GM21528 (cell line): ENCODE results near the gene FAM114A1.

Source experiments
- ATAC-seq: cut with Tn5 transposase; IDR thresholded peaks from one replicate; pipeline ENCODE4 v1.9.1; 2021; ENCODE audit warnings: mild to moderate bottlenecking, moderate library complexity; ENCODE audit not compliant: unreplicated experiment, low FRiP score

Gene FAM114A1

DNA sequence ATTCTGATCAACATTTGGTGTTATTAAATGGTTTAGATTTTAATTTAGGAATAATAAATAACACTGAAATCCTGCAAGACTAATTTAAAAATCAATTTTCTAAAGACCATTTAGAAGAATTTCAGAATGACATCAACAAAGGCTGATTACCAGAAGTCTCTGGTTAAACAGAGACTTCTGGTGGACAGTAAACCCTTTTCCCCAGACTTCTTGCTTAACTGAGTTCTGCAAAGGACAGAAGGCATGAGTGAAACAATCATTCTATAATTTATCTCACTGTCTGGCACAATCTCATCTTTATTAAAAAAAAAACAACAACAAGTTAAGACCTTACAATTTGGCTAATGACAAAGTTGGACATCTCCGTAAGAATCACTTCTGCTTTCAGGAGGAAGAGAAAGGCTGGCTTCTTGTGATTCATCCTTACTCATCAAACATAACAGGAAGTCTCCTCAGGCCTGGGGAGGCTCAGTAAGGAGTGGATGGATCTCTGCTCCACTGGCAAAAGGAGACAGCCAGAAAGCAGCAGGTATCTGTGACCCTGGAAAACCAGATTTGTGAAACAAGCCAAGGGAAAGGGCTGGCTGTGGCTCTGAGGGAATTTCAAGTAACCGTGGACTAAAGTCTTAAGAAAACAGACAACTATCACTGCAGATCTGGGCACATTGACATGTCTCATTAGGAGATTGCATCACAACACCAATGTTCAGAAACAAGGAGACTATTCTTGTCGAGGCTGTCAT lies 10.1 kb upstream of the FAM114A1 start:
- peak; percentile 70 for ATAC-seq

DNA sequence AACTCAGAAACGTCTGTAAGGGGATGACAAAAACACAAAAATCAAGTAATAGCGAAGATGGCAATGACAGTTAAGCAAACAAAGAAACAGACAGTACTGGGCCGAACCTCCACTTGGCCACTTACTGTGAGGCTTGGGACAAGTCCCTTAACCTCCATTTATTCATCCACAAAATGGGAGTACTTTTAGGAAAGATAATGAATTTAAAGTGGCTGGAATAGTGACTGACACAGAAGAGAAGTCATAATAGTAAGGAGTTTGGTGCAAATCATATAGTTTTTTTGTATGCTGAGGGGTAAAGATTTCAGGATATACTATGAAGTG lies 9.5 kb upstream of the FAM114A1 start:
- no peak for ATAC-seq

DNA sequence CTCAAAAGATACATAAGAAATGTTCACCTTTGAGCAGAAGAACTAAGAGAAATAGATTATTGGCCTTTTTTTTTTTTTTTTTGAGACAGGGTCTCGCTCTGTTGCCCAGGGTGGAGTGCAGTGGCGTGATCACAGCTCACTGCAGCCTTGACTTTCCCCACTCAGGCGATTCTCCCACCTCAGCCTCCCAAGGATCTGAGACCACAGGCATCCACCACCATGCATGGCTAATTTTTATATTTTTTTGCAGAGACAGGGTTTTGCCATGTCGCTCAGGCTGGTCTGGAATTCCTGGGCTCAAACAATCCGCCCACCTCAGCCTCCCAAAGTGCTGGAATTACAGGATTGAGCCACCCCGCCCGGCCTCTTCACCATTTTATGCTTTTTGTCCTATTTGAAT lies 8.1 kb upstream of the FAM114A1 start:
- ATAC-seq = no peak

DNA sequence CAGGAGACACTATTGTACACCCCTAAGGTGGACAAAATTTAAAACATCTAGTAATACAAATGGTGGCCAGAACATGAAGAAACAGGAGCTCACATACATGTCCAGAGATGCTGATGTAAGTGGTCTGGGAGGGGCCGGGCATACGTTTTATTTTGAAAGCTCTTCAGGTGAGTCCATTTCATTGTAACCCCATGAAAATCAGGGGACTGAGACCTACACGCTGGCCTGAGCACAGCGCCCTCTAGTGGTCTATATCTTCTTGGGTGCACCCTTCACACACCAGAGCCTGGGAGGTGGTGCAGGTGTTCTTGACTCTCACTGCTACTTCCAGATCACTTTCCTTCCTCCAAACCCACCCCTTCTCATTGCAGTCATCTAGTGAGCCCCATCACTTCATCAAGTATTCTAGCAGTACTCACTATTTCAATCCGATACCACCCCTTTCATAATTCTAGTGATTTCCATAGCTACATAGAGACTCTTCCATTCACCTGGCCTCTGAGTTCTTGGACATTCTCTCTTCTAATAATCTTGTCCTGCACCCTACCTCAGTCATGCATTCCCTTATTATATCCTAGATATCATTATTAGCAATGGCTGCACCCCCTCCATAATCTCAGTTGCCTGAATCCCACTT lies 6.7 kb upstream of the FAM114A1 start:
- no peak for ATAC-seq

DNA sequence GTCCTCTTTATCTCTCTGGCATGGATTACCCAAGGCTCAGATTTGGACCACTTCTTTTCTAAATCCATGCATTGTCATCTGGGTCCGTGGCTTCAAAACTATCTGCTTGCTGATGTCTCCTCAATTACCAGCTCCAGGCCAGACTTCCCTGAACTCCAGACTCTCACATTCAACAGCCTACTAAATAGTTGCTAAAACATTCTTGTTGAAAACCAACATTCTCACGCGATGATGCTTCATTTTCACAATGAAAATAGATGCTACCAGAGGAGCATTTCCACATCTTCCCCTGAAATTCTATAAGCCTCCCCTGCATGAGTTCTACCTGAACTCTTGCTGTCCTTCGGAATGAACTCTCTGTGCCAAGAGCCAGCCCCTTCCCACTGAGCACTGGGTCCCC lies 5.8 kb upstream of the FAM114A1 start:
- ATAC-seq = no peak

DNA sequence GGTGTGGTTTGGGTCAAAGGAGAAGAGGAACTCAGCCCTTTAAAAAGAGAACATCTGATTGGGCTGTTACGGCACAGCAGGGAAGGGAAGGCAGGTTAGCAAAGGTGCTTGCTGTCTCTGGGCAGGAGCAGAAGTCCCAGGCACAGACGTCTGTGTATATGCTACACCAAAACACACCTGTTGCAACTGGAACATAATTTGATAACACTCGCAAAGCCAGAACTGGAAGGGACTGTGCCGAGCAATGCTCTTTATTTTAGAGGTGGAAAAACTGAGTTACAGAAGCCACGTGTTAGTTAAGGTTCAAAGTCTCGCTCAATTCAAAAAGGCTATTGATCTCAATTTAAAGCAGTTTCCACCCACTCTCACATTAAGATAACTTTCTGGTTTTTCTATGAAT lies 2.2 kb upstream of the FAM114A1 start:
- no peak for ATAC-seq

DNA sequence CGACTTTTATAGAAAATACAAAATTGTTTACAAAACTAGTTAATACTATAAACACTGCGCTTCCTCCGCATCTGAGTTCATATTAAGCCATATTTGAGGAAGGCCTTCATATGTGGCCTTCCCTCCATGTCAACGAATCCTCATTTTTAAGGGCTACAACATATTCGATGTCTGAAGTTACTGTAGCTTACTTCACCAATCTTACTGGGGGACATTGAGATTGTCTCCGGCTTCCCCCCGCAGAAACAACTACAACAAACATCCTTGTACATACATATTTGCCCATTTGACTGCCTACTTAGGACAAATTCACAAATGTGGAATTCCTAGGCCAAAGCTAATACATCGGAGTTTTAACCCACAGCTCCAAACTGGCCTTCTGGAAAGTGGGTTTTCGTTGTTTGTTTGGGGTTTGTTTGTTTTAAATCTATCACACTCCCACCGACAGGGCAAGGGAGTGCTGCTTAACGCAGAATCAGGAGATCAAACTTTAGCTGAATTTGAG lies 581 bp upstream of the FAM114A1 start:
- no peak for ATAC-seq

DNA sequence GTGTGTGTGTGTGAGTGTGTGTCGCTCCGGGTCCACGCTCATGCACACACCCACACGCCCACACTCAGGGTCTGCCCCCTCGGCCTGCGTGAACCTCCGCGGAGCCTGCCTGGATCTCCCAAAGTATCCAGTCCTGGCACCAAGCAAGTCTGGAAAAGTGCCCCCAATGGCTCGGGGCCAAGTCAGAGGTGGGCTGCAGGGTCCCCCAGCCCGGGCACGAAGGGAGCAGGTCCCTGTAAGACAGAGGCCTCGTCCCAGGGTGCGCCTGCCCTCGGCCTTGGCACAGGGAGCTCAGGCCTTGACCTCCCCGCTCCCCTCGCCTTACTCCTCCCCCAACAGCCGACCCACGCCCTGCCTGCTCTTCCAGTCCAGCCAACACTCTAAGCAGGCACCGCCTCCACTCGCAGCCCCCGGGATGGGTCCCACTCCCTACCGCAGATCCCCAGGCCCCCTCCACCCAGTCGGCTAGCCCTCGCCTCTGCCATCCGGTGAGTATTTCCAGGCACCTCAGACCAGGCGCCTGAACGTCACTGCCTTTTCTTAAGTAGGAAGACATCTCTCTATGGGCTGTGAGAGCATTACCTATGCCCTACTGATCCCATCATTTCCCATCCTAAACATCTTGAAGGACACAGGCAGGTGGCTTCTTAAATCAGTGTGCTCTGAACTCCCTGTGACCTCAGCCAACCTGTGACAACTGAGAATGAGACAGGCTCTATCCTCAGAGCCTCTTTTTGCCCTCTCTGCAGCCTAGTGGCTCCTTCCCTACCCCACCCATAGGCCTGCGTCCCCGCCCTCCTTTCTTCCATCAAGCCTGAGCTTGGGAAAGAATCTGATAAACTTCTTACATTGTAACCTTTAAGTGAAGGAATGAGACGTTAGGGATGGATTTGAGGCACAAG lies 704 bp downstream of the FAM114A1 start:
- ATAC-seq = peak; percentile 29

DNA sequence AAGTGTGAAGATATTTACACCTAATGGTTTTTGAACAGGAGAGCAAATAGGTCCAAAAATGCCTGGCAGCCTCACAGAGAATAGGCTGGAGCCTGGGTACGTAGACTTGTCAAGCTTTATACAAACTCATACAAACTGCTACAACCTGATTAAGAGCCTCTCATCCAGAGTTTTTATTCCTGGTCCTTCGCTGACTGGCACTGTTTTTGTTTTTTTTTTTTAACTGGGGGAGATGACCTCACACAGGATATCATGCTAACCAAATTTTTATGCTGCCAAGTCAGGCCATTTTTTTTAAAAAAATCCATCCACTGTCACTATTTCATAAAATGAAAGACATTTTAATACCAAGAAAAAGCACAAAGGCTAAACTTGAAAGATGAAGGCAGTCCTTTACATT lies 1.9 kb downstream of the FAM114A1 start:
- no peak for ATAC-seq

DNA sequence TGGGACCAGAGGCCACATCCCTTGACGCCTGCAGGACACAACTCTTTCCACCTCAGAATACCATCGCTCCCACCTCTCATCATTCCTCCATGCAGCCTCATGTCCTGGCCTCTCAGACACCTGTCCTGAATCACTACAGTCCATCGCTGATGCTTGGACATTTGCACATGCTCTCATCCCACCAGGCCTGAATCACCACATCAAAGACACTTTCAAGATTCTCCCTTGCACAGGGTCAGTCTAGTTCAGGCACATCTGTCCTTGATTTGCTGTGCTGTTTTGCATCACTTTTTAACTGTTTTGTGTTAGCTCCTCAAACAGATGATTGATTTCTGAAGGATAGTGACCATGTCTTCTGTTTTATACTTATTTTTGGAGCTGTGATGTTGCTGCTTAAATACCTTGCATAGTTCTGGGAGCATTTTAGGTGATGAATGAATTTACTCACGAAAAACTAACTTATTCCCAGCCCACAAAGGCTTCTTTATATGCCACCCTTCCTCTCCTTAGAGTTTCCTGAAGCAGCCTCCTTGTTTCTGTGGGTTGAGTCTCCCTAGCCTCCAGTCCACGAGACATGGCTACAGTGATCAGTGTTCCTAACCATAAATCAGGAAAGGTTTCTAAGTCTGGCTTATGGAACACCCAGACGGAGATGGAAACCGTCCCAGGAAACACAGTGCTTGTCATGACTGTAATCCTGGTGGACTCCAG lies 2.6 kb downstream of the FAM114A1 start:
- ATAC-seq = no peak

DNA sequence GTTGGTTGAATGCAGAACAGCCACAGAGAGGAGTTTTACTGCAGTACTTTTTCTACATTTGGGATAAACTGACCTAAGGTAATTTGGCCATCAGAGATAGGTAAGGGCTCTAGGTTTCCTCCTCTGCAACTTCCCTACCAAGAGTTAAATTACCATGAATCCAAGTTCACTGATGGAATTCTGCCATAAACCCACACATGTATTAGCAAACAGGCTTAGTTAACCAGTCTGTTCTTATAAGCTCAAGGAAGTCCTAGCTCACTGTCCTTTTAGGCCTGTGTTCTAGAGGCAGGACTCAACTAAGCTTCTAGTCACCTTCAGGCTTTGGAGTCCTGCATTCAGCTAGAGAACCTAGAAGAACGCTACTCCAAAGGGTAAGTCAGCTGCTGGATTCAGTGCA lies 4.0 kb downstream of the FAM114A1 start:
- no peak for ATAC-seq

DNA sequence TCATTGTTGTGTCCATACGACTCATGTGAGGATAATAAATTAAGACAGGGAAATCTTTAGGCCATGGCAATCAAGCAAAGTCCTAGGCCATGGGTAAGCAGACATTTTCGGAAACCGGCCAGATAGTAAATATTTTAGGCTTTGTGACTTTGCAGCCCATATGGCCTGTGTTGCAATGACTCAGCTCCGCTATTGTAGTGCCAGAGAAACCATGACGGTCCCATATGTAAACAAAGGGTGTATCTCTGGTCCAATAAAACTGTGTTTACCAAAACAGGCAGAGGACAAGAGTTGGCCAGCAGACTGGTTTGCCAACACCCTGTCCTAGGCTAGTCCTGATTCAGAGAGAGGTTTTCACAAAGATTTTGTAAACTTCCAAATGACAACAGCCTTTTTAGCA lies 5.0 kb downstream of the FAM114A1 start:
- ATAC-seq = no peak

DNA sequence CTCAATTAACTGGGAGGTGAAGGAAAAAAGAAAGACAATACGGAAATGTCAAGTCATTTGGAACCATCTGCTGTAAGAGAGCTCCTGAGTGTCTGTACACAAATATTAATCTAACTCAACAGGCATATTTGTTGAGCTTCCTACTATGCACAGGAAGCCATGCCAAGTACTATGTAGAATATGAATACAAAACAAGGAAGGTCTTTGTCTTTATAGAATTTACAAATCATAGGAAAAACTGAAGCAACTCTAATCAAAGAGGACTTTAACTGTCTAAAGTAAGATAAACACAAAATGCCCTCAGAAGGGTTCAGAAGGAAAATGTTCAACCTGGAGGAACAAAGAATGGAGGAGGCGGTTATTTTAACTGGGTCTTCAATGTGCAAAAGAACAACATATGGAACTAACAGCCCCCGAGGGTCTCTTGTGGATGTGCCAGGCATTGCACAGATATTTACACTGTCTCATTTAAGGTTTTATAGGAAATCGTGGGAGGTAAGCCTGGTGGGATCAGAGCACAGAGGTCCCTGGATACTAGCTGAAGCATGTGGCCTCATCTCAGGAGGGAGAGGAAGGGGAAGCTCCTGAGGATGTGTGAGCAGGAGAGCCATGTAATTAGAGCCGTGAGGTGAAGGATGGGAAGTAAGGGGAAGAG lies 5.8 kb downstream of the FAM114A1 start:
- no peak for ATAC-seq

DNA sequence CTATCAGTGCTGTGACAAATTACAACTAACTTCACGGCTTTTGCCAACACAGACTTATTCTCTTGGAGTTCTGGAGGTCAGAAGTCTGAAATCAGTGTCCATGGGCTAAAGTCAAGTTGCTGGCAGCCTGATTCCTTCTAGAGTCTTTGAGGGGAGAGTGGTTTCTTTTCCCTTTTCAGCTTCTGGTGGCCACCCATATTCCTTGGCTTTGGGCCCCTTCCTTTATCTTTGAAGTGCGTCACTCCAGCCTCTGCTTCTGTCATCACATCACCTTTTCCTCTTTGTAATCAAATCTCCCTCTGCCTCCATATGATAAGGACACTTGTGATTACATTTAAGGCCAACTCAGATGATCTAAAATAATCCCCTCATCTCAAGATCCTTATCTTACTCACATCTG lies 9.0 kb downstream of the FAM114A1 start:
- ATAC-seq = no peak

DNA sequence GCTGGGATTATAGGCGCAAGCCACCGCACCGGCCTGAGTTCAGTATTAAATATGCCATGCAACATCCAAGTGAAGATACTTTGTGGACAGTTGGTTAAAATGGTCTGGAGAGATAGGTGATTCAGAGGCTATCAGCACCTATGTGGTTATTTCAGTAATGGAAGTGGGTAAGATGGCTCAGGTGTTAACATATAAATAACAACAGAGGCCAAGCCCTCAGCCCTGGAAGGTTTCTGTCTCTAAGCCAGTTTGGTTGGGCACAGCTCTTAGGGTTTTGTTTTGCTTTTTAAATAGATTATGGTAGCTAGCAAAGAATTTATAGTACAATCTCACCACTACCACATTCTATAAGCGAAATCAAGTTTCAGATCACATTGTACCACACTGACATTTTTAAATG lies 16.6 kb downstream of the FAM114A1 start:
- ATAC-seq = no peak

DNA sequence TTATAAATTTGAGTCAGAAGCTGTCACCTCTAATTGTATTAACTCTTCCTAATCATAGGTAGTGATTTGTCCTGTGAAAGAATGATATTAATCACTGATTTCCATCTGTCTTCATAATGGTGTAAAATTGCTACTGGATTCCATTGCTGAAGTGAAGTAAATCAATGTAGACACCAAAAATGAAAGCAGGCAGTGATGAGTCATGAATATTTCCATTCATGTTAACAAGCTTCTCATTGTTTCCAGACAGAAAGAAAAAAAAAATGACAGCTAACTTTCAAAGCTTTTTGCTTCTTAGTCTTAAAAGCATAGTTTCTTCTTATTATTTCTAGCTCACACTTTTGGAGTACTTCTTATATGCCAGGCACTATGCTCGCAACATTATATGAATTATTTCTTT lies 21.5 kb downstream of the FAM114A1 start:
- ATAC-seq = no peak

DNA sequence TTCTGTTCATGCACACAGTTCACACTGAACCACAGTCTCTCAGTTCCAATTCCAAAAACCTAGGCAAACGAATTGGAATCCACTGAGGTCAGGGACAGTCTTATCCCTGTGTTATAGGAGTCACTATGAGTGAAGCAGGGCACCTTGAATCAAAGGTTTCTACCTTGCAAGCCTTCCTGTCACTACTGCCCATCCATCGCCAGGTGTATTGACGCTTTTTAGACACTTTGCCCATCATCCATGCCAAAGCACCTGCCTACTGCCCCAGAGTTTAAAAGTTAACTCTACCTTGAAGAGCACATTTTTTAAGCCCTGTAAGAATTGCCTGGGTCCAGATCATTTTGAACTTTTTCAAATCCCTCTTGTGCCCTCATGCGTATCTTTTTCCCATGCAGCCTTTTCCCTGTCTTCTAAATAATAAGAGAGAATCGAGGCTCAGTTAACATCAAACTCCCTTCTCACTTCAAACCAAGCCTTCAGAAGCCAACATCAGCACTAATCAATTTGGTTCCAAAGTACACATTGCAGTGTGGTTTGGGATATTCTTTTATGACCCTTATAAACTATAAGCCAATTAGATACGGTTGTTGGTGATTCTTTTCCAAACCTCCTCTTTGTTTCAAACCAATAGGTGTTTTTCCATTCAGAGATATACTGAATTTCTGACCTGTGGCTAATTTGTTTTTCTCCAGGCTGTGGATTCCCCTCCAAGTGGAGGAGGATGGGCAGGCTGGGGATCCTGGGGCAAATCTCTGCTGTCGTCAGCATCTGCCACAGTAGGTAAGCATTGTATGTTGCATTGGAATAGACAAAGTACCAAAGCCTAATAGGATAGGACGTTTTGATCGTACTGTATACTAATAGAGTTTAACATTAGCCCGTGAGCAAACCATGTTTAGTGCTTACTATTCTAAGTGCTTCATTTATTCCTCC lies 23.7 kb downstream of the FAM114A1 start:
- no peak for ATAC-seq

DNA sequence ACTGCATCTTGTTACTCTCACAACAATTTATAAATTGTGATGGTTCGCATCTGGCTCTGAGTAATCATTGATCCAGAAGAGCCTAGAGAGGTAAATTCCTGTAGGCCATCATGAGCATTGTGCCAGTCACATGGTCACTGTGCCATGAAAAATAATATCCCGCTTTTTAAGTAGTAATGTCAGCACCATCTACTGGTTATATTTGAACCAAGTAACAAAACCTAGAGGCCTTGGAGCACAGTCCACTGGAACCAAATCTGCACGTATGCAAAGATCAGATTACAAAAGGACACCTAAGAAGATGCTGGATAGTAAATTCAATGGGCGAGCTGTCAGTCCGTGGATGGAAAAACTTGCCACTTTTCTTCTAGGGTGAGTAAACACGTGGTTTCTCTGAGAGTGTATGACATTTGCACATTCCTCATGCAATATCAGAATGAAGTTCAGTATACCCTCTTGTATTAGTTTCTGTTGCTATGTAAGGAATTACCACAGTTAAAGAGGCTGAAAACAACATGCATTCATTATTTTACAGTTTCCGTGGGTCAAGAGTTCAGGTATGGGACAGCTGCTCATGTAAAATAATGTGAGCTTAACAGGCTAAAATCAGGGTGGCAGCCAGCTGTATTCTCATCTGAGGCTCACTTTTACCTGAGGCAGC lies 26.8 kb downstream of the FAM114A1 start:
- ATAC-seq = no peak

DNA sequence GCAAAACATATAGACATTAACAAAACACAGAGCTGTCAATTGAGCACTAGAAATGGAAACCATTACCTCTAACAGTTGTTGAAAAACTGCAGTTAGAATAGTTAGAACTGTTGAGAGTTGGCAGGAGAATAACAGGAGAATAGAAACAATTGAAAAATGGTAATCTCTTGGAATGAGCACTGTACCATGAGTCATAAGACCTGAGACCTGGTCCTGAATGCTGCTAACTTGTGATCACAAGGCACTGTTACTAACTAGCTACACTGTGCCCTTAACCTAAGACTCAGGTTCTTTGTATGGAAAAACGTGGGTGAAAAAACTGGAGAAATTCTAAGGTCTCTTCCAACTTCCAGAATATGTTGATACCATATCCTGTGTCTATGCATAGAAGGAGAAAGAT lies 29.3 kb downstream of the FAM114A1 start:
- ATAC-seq = no peak
